ENCODE results near the gene AQP12A. TPM values are rescaled to one million over a fixed set of nuclear protein-coding genes. Genes with fewer than 3 reads are reported as not detected.

The AQP12A gene
- total RNA-seq, 4 donors from 2014 or later = not detected

DNA sequence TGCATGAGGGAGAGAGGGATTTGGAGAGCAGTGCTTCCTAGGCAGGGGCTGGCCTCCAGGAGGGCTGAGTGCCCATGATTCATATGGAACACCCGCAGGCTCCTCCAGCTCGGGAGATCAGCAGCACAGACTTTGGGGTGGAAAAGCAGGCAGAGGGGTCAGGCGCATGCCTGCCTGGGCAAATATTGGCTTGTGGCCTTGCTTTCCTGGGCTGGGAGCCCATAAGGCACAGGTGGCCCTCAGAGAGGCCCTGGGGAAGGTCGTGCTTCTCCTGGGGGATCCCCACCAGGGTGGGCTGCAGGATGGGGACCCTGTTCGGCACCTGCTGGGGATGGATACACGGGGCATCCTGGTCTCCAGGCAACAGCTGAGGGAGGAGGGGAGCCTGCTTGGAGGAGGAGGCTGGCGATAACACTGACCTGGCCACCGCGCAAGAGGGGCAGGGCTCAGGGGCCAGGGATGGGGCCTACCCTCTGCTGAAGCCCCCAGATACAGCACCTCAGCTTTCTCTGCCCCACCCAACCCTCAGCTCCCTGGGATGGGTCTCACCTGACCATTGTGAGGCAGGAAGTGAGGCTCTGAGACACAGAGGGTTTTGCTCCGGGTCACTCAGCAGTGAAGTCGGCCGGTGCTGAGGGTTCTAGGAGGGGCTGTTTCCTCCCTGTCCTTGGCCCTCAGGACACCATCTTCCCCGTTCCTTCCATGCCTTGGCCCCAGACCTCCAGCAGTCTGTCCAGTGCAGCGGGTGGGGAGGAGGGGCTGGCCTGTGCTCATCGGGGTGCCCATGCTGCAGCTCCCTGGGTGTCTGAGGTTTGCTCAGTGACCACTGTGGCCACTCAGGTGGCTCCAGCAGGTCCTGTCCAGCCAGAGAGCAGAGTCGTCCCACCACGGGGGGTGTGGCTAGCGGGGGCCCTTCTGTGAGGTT, 12.0 kb downstream of the AQP12A start:
- Histone ChIP-seq H3K27me3 (peaks cover 75% of the 10 kb centered on the region), H3K4me3 (no peak overlapping the region), H3K9me3 (no peaks in the 10 kb centered on the region), H3K36me3 (no peaks in the 10 kb centered on the region), H3K4me1 (no peaks in the 10 kb centered on the region), H3K27ac (no peak overlapping the region)
- TF ChIP-seq CTCF (IDR thresholded peaks at IDR 0.05) = no peak
- TF ChIP-seq POLR2A (IDR thresholded peaks at IDR 0.05) = no peak
- no peak for TF ChIP-seq POLR2AphosphoS5 (IDR thresholded peaks at IDR 0.05)
- no peak for TF ChIP-seq EP300 (IDR thresholded peaks at IDR 0.05)
- ATAC-seq = no peak
- 27% methylated on average over 3 of the region's 18 CpGs; no CpG with 5 or more reads in 1 of the 2 donors for WGBS, 2 donors (ENCODE audit: low coverage in 1 of 2)

GRCh38 chr2:240704651-240705050, 13.0 kb downstream of the AQP12A start:
- Histone ChIP-seq H3K4me3 (no peak overlapping the region), H3K27ac (no peak overlapping the region), H3K27me3 (peaks cover 73% of the 10 kb centered on the region), H3K4me1 (no peaks in the 10 kb centered on the region), H3K36me3 (no peaks in the 10 kb centered on the region), H3K9me3 (no peaks in the 10 kb centered on the region)
- no peak for ATAC-seq
- TF ChIP-seq POLR2A (IDR thresholded peaks at IDR 0.05) (no peak), POLR2AphosphoS5 (IDR thresholded peaks at IDR 0.05) (no peak)
- WGBS, 2 donors (ENCODE audit: low coverage in 1 of 2) = 57% methylated on average over 13 of the region's 19 CpGs; no CpG with 5 or more reads in 1 of the 2 donors

DNA sequence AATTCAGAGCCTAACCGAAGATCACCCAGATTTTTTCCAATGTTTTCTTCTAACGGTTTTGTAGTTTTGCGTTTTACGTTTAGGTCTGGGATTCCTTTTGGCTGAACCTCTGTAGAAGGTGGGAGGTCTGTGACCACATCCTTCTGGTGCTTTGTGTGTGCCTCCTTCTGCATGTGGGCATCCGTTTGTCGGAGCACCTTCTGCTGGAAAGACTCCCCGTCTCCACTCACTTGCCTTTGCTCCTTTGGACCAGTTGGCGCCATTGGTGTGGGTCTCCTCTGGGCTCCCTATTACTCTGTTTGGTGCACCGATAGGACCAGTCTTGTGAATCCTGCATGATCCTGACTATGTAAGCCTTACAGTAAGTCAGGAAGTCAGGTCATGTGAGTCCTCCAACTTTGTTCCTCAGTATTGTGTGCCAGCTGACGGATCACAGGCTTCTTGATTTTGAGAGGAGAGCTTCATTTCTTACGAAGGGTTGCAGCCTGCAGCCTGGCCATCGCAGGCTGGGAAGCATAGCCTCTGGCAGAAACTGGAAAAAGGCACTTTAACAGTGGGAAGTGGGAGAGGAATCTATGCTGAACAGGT, 13.6 kb downstream of the AQP12A start:
- Histone ChIP-seq H3K27me3 (peaks cover 72% of the 10 kb centered on the region), H3K9me3 (no peaks in the 10 kb centered on the region), H3K36me3 (no peaks in the 10 kb centered on the region), H3K27ac (no peak overlapping the region), H3K4me3 (no peak overlapping the region), H3K4me1 (no peaks in the 10 kb centered on the region)
- no peak for ATAC-seq
- 62 to 100% methylated on average over 1 to 7 of the region's 12 CpGs for WGBS, 2 donors (ENCODE audit: low coverage in 1 of 2)
- TF ChIP-seq POLR2AphosphoS5 (IDR thresholded peaks at IDR 0.05) (no peak), POLR2A (IDR thresholded peaks at IDR 0.05) (no peak), CTCF (IDR thresholded peaks at IDR 0.05) (no peak), EP300 (IDR thresholded peaks at IDR 0.05) (no peak)

GRCh38 chr2:240707043-240707756, 15.5 kb downstream of the AQP12A start:
- no peak for ATAC-seq

More at GRCh38 chr2:240707043-240707756, 15.5 kb downstream of the AQP12A start:
- Histone ChIP-seq H3K4me1 (no peaks in the 10 kb centered on the region), H3K27ac (no peak overlapping the region), H3K27me3 (peaks cover 67% of the 10 kb centered on the region), H3K4me3 (no peak overlapping the region), H3K9me3 (no peaks in the 10 kb centered on the region), H3K36me3 (no peaks in the 10 kb centered on the region)
- no peak for TF ChIP-seq EP300 (IDR thresholded peaks at IDR 0.05)
- no peak for TF ChIP-seq POLR2AphosphoS5 (IDR thresholded peaks at IDR 0.05)
- no peak for TF ChIP-seq POLR2A (IDR thresholded peaks at IDR 0.05)
- no peak for TF ChIP-seq CTCF (IDR thresholded peaks at IDR 0.05)
- 58 to 67% methylated on average over 5 to 14 of the region's 15 CpGs for WGBS, 2 donors (ENCODE audit: low coverage in 1 of 2)

Data from gastroesophageal sphincter (tissue), 4 donors.